Head of caudate nucleus (tissue), 42 donors: ENCODE measurements around the gene FAM180A.
"Not testable (repeated sequence)": the region's sequence is repeated elsewhere in the genome, so short reads cannot be mapped to it uniquely, and the experiment has no call there.

Experiments
- DNase-seq, 42 donors: peaks; one replicate each; pipeline versions ENCODE4 v3.0.0 to v3.0.0-alpha.2; 2020 to 2021; ENCODE audit warnings: mixed read lengths in 7 of 42
- intact Hi-C: fragments of 100-400 bp; cut with DNase I; formaldehyde crosslinking; loops from one replicate; pipeline ENCODE4 v1.15.0; 2022

FAM180A gene

GRCh38 chr7:135704074-135704473 is 44.5 kb downstream of the FAM180A start:
- no peak for DNase-seq
- intact Hi-C loops = no loop called here

GRCh38 chr7:135697276-135698049 is 51.1 kb downstream of the FAM180A start:
- no peak for DNase-seq
- intact Hi-C loops = no loop called here

- intact Hi-C loops = no loop called here
- DNase-seq = no peak
Measured at GRCh38 chr7:135693558-135693957, 55.1 kb downstream of the FAM180A start.

GRCh38 chr7:135692606-135693005 is 56.0 kb downstream of the FAM180A start:
- intact Hi-C loops, DNase-seq: not testable (repeated sequence)

GRCh38 chr7:135692055-135692454 is 56.6 kb downstream of the FAM180A start:
- intact Hi-C loops = no loop called here
- DNase-seq = no peak

- intact Hi-C loops = no loop called here
- no peak for DNase-seq
Measured at GRCh38 chr7:135690566-135690965, 58.0 kb downstream of the FAM180A start.

- intact Hi-C loops = no loop called here
Measured at GRCh38 chr7:135687466-135687865, 61.1 kb downstream of the FAM180A start.

GRCh38 chr7:135685306-135686084 is 63.1 kb downstream of the FAM180A start:
- intact Hi-C loops = no loop called here
- no peak for DNase-seq

More at GRCh38 chr7:135687466-135687865, 61.1 kb downstream of the FAM180A start:
- no peak for DNase-seq

GRCh38 chr7:135684699-135685098 is 63.9 kb downstream of the FAM180A start:
- intact Hi-C loops = no loop called here
- no peak for DNase-seq

- intact Hi-C loops = no loop called here
- no peak for DNase-seq
Measured at GRCh38 chr7:135684136-135684535, 64.5 kb downstream of the FAM180A start.

- no peak for DNase-seq
Measured at GRCh38 chr7:135683609-135684008, 65.0 kb downstream of the FAM180A start.

GRCh38 chr7:135682191-135682590 is 66.4 kb downstream of the FAM180A start:
- intact Hi-C loops = no loop called here
- DNase-seq = no peak

More at GRCh38 chr7:135683609-135684008, 65.0 kb downstream of the FAM180A start:
- intact Hi-C loops = no loop called here

- DNase-seq = no peak
- intact Hi-C loops = no loop called here
Measured at GRCh38 chr7:135681762-135682161, 66.9 kb downstream of the FAM180A start.
